ENCODE results near the gene HIF1A. TPM values are rescaled to one million over a fixed set of nuclear protein-coding genes. Genes with fewer than 3 reads are reported as not detected.

Gene HIF1A
- total and polyA plus RNA-seq, 10 of the 15 experiments (the other 5 are each of a cell fraction or from before 2014, with no cell fraction given), result 18.3 to 97.0 (median 75.3) TPM

DNA sequence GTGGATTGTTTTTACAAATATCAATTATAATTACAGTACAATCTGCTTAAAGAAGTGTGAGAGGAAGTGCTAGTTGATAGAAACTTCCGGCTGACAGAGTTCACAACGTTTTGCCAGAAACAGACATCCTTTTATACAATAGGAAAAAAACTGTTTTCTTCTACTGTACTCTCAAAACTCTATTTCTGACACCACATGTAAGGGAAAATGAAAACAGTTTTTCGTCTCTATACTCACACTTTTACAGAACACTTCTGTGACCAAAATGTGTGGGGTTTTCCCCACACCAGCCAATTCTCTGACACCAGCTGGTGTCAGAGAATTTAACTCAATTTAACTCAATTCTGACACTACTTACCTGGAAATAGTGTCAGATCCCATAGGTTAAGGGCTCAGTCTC is 24.2 kb upstream of the HIF1A start (continued):
- TF ChIP-seq E2F8 (IDR thresholded peaks at IDR 0.05; ENCODE audit: low read depth, partially characterized antibody), result no peak
- TF ChIP-seq SP1 (IDR thresholded peaks at IDR 0.05; ENCODE audit: low read depth, low read length), result no peak
- peak; percentile 73 for TF ChIP-seq GABPA (IDR thresholded peaks at IDR 0.05; ENCODE audit: low read depth)
- 0 out of 2 replicates have a peak, but pooled peaks have one; percentile 50 for TF ChIP-seq FOXM1 (IDR thresholded peaks at IDR 0.05; ENCODE audit: low read depth, low read length)
- TF ChIP-seq ATF2 (IDR thresholded peaks at IDR 0.05; ENCODE audit: low read length), result peak; percentile 56; the same call in 1 of the 2 replicates
- TF ChIP-seq MEF2A (IDR thresholded peaks at IDR 0.05; ENCODE audit: insufficient read depth, low read depth, low read length), result peak; percentile 53; the same call in 1 of the 2 replicates
- no peak for TF ChIP-seq ZNF622 (IDR thresholded peaks at IDR 0.05)
- peak; percentile 31; the same call in 1 of the 2 replicates for TF ChIP-seq MXI1 (IDR thresholded peaks at IDR 0.05; ENCODE audit: low read depth, low read length)
- TF ChIP-seq ETV6 (conservative IDR thresholded peaks at IDR 0.05 in 1 of 2, IDR thresholded peaks at IDR 0.05 in 1 of 2; ENCODE audit: borderline replicate concordance in 1 of 2, low read depth in 1 of 2), result peak in 1 of 2 experiments; percentile 61; a peak in 1 of 4 replicates
- no peak for TF ChIP-seq NFXL1 (IDR thresholded peaks at IDR 0.05; ENCODE audit: borderline replicate concordance)
- TF ChIP-seq NR2C1 (IDR thresholded peaks at IDR 0.05), result no peak

Measured in GM12878 (cell line).